ENCODE results near the gene ANO2.

Gene ANO2

DNA sequence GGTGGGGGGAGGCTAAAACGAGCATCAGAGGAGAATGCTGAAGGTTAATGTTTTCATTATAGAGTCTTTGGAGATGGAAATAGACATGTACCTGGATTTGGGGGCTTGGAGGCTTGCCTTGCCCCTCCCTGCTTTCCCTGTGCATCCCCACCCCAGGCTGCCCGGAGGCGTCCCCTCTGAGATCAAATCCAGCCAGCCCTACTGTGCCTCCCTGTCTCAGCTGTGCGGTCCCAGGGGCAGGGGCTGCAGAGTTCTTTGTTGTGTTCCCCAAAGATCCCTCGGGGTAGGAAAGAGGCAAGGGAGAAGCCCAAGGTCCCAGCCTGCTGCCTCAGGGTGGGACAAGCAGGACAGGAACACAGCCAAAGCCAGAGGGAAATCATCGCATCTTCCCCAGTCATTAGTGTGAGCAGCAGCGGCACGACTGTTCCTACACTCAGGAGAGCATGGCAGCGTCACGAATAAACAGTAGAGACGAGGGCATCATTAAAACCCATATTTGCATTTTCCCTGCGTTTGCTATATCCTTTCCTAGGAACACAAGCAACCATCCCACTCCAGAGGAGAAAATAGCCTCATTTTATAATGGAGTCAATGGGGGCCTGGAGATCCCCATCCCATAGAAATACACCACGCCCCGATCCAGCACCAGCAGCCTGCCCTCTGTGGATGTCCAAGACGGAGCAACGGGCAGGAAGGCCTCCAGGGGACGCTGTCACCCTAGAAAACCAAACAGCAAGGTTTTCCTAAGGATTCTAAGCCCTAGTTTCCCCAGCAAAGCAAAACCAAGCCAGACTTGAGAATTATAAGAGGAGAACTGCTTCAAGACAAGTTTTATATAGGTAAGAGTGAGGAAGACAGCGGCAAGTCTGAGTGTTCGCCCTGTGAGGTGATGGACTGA, 32.4 kb downstream of the ANO2 start:
- peaks cover 33% of the 10 kb centered on the region for H3K27me3 Mint-ChIP-seq (ENCODE audit: low read depth, poor library complexity)
- TF ChIP-seq, protein P1, sequence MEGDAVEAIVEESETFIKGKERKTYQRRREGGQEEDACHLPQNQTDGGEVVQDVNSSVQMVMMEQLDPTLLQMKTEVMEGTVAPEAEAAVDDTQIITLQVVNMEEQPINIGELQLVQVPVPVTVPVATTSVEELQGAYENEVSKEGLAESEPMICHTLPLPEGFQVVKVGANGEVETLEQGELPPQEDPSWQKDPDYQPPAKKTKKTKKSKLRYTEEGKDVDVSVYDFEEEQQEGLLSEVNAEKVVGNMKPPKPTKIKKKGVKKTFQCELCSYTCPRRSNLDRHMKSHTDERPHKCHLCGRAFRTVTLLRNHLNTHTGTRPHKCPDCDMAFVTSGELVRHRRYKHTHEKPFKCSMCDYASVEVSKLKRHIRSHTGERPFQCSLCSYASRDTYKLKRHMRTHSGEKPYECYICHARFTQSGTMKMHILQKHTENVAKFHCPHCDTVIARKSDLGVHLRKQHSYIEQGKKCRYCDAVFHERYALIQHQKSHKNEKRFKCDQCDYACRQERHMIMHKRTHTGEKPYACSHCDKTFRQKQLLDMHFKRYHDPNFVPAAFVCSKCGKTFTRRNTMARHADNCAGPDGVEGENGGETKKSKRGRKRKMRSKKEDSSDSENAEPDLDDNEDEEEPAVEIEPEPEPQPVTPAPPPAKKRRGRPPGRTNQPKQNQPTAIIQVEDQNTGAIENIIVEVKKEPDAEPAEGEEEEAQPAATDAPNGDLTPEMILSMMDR (IDR thresholded peaks at IDR 0.05), result peak; percentile 76
- no peak overlapping the region for H3K4me3 Mint-ChIP-seq
- no peaks in the 10 kb centered on the region for H3K36me3 Mint-ChIP-seq (ENCODE audit: low read depth)
- H3K4me1 Mint-ChIP-seq, result peaks cover 10% of the 10 kb centered on the region
- peak; percentile 56 for DNase-seq
- H3K27ac Mint-ChIP-seq, result no peak overlapping the region
- no peaks in the 10 kb centered on the region for H3K9me3 Mint-ChIP-seq

DNA sequence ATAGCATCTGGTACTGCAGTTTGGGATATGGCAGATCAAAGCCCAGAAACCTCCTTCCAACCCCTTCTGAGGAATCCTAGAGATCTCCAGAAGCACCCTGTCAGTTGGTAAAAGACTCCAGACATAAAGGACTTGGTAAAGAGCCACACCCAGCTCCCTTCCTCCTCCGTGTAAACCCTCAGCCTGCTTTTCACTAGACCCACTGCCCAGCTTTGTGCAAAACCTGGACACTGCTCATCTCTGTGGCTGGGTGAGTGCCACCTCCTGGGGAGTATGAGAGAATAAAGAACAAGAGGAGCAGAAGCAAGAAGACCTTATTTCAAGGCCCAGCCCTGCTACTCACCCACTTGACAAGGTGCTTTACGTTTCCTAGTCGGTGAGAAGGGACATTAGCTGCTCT, 33.0 kb downstream of the ANO2 start:
- no peak overlapping the region for H3K4me3 Mint-ChIP-seq
- no peak for DNase-seq
- H3K27ac Mint-ChIP-seq, result no peak overlapping the region
- H3K27me3 Mint-ChIP-seq (ENCODE audit: low read depth, poor library complexity), result peaks cover 33% of the 10 kb centered on the region
- no peaks in the 10 kb centered on the region for H3K36me3 Mint-ChIP-seq (ENCODE audit: low read depth)
- peaks cover 13% of the 10 kb centered on the region for H3K4me1 Mint-ChIP-seq
- H3K9me3 Mint-ChIP-seq, result no peaks in the 10 kb centered on the region
- TF ChIP-seq, protein P1 (IDR thresholded peaks at IDR 0.05), result no peak

GRCh38 chr12:5910790-5911548, 34.1 kb downstream of the ANO2 start:
- H3K27me3 Mint-ChIP-seq (ENCODE audit: low read depth, poor library complexity), result peaks cover 35% of the 10 kb centered on the region
- H3K36me3 Mint-ChIP-seq (ENCODE audit: low read depth), result no peaks in the 10 kb centered on the region
- H3K4me1 Mint-ChIP-seq, result peaks cover 13% of the 10 kb centered on the region
- TF ChIP-seq, protein P1 (IDR thresholded peaks at IDR 0.05), result no peak
- H3K4me3 Mint-ChIP-seq, result no peak overlapping the region
- H3K9me3 Mint-ChIP-seq, result no peaks in the 10 kb centered on the region
- DNase-seq, result no peak
- no peak overlapping the region for H3K27ac Mint-ChIP-seq

DNA sequence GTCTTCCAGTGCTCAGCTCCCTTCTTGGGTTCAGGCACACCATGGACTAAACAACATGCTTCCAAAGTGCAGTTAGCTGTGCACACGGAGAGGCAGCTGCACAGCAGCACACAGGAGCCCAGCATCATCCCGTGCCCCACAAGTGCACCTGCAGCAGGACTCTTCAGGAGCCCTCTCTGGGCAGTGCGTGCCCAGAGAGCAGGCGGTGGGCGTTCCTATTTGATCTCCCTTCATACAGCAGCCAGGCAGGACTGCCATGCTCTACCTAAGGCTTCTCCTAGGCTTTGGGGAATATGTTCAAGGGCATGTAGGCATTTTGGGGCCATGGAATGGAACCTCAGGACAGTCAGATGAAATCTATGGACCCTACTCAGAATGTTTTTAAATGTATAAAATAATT, 35.5 kb downstream of the ANO2 start:
- Mint-ChIP-seq H3K9me3 (no peaks in the 10 kb centered on the region), H3K27me3 (ENCODE audit: low read depth, poor library complexity) (peaks cover 42% of the 10 kb centered on the region), H3K4me1 (peaks cover 13% of the 10 kb centered on the region), H3K36me3 (ENCODE audit: low read depth) (no peaks in the 10 kb centered on the region), H3K27ac (no peak overlapping the region), H3K4me3 (no peak overlapping the region)
- TF ChIP-seq, protein P1 (IDR thresholded peaks at IDR 0.05), result no peak
- DNase-seq, result no peak

DNA sequence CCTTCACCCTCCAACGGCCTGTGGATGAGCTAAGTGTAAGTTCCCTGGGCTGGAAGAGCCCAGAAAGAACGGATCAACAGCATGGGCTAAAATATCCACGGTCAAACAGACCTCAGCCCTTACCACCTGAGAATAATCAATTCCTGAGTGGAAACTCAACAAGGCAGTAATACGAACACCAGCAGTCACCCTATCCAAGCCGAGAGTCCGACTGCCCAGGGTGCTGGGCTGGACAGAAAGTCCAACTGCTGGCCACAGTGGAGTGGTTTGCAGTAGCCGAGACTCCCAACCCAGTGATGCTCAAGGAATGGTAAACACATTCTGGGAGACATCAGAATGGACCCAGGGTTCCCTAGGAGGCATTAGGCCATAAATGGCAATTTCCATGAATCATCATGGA, 36.8 kb downstream of the ANO2 start:
- Mint-ChIP-seq H3K4me1 (peaks cover 12% of the 10 kb centered on the region), H3K9me3 (no peaks in the 10 kb centered on the region), H3K27ac (no peak overlapping the region), H3K27me3 (ENCODE audit: low read depth, poor library complexity) (peaks cover 46% of the 10 kb centered on the region), H3K36me3 (ENCODE audit: low read depth) (no peaks in the 10 kb centered on the region), H3K4me3 (no peak overlapping the region)
- TF ChIP-seq, protein P1 (IDR thresholded peaks at IDR 0.05), result no peak
- DNase-seq, result no peak
